C4-2B (cell line): ENCODE results near the gene ZNF609.
A peak's percentile ranks its signal among the peaks of the same experiment; 100 is the strongest.

Experiments
- H3K27ac ChIP-seq: fragments of 450-650 bp; 2 replicates; pipeline ENCODE4 v1.5.1; 2017
- ZFX ChIP-seq: fragments of 450-650 bp; IDR thresholded peaks from 2 replicates; pipeline ENCODE4 v1.6.1; 2017
- TF ChIP-seq, protein P1 (sequence below): fragments of 450-650 bp; conservative IDR thresholded peaks from 2 replicates; pipeline ENCODE4 v1.5.1; 2017; ENCODE audit warnings: mild to moderate bottlenecking

Gene ZNF609

DNA sequence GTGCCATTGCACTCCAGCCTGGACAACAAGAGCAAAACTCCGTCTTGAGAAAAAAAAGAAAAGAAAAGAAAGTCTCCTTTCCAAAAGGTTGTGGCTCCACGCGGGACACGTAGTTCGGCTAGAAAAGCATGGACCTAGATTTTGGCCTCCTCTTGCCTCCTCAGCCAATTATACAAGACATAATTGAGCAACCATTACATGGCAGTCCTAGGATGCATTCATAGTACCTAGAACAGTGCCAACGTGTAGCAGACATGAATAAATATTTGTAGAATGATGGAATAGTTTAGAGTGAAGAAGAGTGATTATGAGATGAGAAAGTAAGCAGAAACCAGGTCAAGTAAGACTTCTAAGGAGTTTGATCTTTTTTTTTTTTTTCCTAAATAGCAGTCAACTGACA is 112.5 kb downstream of the ZNF609 start:
- peak overlapping the region; percentile 77; the same call in 1 of the 2 replicates for H3K27ac ChIP-seq
- TF ChIP-seq, protein P1, sequence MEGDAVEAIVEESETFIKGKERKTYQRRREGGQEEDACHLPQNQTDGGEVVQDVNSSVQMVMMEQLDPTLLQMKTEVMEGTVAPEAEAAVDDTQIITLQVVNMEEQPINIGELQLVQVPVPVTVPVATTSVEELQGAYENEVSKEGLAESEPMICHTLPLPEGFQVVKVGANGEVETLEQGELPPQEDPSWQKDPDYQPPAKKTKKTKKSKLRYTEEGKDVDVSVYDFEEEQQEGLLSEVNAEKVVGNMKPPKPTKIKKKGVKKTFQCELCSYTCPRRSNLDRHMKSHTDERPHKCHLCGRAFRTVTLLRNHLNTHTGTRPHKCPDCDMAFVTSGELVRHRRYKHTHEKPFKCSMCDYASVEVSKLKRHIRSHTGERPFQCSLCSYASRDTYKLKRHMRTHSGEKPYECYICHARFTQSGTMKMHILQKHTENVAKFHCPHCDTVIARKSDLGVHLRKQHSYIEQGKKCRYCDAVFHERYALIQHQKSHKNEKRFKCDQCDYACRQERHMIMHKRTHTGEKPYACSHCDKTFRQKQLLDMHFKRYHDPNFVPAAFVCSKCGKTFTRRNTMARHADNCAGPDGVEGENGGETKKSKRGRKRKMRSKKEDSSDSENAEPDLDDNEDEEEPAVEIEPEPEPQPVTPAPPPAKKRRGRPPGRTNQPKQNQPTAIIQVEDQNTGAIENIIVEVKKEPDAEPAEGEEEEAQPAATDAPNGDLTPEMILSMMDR = no peak
- no peak for TF ChIP-seq ZFX

DNA sequence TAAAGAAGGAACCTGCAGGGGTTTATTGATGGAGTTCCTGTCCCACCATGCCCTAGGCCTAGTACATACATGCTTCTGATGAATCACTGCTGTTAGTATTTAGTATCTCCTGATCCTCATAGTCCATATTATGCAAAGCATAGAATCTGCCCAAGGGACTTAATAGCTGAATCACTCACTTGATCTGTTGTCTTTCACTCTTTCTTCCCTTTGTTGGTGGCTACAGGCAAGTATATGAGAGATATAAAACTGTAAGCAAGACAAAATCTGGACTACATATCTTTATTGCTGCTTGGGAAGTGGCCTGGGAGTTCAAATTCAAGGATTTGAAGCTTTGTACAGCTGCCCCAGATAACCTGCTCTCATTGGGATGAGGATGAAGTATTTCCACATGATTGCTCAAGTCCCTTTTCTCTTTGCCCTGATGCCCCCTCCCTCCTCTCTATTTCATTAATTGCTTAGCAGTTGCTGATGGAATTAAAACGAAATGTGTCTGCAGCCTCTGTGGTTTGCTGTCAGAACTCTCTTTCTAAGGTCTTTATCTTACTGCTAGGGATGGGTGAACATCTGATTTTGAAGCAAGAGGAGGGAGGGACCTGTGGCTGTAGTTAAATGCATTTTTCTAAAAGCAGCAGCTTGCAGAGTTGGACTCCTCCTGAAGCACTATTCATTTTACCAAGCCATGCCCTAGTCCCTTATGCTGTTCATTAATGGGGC is 114.1 kb downstream of the ZNF609 start:
- H3K27ac ChIP-seq = no peak overlapping the region
- no peak for TF ChIP-seq ZFX
- TF ChIP-seq, protein P1 = no peak

DNA sequence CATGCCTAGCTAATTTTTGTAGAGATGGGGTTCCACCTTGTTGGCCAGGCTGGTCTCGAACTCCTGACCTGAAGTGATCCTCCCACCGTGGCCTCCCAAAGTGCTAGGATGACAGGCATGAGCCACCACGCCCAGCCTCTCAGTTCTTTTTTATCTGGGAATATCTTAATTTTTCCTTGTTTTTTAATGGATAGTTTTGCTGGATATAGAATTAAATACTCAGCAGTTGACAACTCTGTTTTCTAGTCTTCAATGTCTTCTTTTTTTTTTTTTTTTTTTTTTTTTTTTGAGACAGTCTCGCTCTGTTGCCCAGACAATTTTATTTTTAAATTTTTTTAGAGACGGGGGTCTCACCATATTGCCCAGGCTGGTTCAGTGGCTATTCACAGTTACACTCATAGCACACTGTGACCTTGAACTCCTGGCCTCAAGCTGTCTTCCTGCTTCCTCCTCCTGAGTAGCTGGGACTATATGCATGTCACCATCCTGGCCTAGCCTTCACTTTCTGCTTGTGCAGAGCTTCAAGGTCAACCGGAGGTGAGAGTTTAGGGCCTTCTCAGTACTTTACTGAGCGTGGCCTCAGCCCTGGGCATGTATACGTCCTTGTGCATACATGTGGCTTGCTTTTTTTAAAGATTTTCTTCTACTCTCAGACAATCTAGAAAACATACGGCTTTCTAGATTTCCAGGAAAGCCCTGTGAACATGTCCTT is 120.5 kb downstream of the ZNF609 start:
- TF ChIP-seq ZFX = no peak
- TF ChIP-seq, protein P1 = no peak
- H3K27ac ChIP-seq = no peak overlapping the region

DNA sequence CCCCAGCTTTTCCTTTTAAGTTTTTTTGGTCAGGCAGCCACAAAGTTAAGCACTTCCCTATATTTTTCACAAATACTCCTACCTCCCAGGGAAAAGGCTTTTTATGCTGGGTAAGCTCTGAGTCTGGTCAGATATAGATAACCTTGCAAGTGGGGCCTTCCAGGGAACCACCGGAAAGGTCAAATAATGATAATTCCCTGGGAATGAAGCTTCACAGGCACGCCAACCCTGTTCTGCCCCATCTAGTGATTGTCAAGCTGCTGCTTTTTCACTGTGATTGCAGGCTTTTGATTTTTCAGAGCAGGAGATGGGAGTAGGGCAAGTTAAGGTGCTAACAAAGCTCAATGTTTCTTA is 121.0 kb downstream of the ZNF609 start:
- no peak overlapping the region for H3K27ac ChIP-seq
- TF ChIP-seq, protein P1 = no peak
- TF ChIP-seq ZFX = no peak

DNA sequence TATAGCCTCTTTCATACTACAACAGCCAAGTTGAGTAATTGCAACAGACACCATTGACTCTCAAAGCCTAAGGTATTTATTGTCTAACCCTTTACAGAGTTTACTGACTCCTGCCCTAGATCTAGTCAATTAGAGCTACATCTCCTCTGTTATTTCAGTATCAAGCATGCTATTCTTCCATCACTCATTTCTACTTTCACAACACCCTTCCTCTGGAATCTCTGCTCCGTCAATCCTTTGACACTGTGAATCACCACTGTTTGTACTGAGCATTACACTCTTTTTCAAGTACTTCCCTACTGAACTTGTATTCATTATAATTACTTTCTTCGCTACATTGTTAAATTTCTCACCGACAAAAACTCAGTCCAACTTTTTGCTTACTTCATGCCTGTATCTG is 121.8 kb downstream of the ZNF609 start:
- no peak overlapping the region for H3K27ac ChIP-seq
- TF ChIP-seq ZFX = no peak
- TF ChIP-seq, protein P1 = no peak

DNA sequence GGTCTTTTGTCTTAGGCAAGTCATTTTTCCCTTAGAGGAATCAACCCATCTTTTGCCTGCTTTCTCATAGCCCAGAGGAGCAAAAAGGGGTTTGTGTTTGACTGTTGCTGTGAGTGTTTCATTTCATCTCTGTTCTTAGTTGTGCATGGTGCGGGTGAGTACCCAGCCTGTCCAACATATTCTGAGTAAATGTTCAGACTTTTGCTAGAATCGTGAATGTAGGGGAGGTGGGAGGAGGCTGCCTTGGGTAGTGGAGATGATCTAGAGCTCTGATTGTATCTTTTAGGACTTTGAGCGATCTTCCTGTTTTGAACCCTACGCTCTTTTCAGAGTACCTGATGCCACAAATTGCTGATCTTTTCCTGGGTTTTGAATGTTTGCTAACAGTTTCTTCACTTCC is 123.1 kb downstream of the ZNF609 start:
- H3K27ac ChIP-seq = no peak overlapping the region
- no peak for TF ChIP-seq ZFX
- TF ChIP-seq, protein P1 = no peak

DNA sequence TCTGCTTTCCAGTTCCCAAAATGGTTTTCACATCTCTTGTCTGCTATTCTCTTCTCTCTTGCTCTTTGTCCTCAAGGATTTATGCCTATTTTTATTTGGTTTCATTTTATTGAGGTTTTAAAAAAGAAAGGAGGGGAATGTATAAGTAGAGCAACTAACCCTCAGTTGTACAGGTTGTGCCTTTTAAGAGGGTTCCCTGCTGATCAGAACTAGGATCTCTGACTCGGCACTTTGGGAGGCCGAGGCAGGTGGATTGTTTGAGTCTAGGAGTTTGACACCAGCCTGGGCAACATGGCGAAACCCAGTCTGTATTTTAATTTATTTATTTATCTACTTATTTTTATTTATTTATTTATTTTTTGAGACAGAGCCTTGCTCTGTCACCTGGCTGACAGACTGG is 123.6 kb downstream of the ZNF609 start:
- H3K27ac ChIP-seq = no peak overlapping the region
- TF ChIP-seq, protein P1 = no peak
- no peak for TF ChIP-seq ZFX
